ENCODE measurements around the gene OR5B2.
"Not testable (repeated sequence)": the region's sequence is repeated elsewhere in the genome, so short reads cannot be mapped to it uniquely, and the experiment has no call there.

Gene OR5B2

DNA sequence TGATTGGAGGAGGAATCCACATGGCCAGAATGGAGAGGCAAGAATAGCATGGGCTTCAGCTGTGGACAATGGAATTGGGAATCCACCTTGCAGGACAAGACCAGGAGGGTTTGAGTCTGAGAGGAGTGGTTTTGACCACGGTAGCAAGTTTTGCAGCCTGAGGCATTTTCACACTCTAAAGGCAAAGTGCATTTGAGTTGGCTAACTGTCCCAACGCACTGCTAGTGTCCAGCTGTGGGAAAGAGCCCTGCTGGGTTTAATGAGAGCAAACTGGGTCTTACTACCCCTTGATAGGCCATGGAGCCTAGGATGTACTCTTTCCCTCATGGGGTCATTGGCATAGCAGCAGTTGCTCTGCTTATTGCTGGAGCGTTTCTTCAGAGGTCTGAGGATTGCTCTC lies at the start of gene OR5B2:
Gene OR5B2 (minus strand): TSS at position 101 of the 400 bp plus-strand sequence. CDS start 4,860 bp downstream, outside the sequence.
- DNase-seq: no peak

DNA sequence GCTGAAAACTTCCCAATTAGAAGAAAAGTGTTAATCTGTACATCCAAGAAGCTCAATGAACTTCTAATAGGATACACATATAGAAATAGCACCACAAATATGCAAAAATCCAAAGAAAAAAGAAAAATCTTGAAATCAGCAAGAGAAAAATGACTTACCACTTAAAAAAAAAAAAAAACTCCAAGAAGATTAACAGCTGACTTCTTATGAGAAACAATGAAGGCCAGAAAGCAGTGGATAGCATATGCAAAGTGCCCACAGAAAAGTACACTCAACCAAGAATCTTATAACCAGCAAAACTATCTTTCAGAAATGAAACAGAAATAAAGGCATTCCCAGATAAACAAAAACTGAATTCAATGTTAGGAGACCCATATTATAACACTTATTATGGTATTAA lies 44.0 kb upstream of the OR5B2 start:
- no peak for DNase-seq

DNA sequence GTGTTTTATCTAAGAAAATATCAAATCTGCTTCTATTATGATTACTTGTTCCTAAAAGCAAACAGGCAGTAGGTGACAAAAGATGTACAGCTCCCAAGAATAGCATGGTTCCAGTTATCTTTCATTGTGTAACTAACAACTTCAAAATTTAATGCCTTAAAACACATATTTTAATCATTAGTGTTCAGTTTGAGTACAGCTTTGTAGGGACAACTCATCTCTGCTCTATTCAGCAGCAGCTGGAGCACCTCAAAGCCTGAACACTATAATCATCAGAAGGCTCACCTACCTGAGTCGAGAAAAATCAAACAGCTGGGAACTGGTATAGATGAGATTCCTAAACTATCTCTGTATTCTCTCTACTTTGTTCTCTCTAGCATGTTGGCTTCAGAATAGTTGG lies 38.4 kb upstream of the OR5B2 start:
- DNase-seq: no peak

DNA sequence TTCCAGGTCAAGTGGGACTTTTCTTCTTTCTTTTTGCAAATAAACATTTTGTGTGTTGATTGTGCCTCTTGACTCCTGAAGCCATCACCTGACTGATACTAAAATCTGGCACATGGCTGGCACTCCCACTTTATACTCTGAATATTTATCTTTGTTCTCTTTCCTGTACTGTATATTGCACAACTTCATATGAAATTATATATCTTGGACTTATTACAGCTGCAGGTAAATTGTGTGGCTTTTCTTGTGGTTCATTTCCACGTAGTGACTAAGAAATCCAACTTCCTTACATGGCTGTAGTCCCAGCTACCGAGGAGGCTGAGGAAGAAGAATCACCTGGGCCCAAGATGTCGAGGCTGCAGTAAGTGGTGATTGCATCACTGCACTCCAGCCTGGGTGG lies 37.8 kb upstream of the OR5B2 start:
- DNase-seq: no peak

DNA sequence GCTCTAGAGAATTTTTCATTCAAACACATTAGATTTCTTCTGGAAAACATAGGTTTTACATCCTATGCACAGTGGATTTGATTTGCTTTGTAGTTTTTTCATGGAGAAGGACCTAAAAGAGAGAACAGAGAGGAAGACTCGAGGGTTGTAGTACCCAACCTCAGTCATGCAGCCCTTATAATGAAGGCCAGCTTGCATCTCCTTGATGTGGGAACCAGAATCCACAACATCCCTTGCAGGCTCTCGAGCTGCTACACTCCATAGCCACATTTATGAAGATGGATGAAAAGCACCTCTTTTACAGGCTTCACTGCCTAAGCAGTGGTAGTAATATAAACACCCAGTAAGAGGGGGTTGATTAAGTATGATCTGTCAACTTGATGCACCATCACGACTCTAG lies 23.7 kb upstream of the OR5B2 start:
- no peak for DNase-seq

DNA sequence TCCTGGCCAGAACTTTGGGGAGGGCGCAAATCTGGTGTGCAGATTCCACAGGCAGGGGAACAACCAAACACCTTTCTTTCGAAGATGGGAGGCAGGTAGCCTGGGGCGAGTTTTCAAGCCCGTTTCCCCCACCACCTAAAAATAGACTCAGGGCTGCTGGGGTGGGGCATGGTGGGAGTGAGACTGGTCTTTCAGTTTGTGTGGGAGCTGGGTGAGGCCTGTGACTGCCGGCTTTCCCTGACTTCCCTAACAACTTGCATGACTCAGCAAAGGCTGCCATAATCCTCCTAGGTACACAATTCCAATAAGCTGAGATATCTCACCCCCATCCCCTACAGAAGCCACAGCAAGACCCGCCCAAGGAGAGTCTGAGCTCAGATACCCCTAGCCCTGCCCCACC lies 18.4 kb upstream of the OR5B2 start:
- no peak for DNase-seq

DNA sequence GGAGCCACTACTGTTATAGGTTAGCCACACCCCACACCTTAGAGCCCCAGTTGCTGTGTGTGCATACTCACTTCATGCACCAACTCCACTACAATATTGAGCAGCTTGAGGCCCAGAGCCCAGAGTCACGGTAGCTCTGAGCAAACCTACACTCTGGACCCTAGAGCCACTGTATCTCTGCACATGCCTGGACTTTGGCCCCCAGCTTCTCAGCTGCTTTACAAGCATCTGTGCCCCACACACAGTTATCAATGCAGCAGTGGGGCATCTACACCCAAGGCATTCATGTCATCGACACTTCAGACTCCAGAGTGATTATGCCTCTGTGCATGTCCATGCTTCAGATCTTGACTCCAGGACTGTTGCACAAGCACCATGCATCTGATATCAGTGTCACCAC lies 16.4 kb upstream of the OR5B2 start:
- DNase-seq: no peak

DNA sequence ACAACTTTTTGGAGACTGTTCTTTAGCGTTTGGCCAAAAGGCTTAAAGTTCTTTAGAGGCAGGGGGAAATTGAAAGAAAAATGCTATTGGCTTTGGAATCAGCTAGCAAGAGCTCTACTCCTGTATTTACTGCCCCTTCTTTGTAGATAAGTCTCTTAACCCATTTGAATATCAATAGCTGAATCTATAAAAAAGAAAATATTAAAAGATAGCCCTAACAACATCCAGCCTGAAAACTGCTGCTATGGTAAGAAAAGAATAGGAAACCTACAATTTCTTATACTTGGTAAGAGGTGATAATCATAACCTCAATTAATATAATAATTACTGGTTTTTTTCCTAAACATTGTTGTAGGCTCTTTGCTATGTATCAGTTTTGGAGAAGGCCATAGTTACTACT lies 14.2 kb upstream of the OR5B2 start, which contains the start of gene OR5B12:
Gene OR5B12 (minus strand): TSS at position 101 of the 400 bp plus-strand sequence. CDS start 2,085 bp downstream, outside the sequence.
- DNase-seq: no peak

DNA sequence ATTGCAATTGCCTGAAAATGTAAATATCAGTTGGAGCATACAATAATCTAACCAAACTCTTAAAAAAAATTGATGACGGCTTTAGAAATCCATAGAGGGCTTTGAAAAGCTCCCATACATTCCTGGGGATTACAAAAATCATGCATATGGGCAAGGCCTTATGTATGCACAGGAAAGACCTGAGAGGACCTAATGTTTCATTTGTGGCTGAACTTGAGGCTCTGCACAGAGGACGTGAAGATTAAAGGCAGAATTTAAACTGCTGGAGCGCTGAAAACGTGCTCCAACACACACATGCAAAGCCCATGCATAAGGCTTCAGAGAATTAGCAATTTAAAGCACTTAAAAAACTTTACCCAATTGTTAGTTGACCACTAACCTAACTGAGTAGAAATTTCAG lies 10.6 kb upstream of the OR5B2 start:
- DNase-seq: no peak

DNA sequence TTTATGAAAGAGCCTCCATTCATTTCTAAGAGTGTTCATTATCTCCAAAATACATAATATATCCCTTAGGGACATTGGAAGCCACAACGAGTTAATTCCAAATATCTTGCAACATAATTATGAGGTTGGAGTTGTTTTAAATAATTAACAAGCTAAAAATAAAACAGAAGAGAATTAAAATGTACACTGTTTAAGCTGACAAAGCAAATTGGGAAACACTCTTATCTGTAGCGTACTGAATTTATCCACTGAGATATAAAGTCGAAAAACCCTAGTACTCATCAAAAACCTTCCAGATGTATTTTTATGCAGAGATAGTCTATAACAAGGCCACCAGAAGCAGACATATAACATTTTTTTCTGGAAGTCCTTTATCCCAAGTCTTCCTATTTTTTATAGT lies 6.3 kb upstream of the OR5B2 start:
- no peak for DNase-seq

DNA sequence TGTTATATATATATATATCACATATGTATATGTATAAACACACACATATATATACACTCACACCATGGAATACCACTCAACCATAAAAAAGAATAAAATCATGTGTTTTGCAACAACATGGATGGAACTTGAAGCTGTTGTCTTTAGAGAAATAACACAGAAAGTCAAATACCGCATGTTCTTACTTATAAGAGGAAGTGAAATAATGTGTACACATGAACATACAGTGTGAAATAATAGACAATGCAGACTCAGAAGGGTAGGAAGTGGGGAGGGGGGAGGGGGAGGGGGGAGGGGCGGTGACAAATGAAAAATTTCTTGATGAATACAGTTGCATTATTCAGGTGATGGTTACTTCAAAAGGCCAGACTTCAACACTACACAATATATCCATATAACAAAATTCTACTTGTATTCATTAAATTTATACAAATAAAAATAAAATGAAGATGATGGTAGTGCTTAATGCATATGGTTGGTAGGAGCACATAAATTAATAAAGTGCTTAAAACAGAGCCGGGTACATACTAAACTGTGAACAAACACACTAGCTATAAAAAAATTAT lies 5.8 kb upstream of the OR5B2 start:
- DNase-seq: no peak

DNA sequence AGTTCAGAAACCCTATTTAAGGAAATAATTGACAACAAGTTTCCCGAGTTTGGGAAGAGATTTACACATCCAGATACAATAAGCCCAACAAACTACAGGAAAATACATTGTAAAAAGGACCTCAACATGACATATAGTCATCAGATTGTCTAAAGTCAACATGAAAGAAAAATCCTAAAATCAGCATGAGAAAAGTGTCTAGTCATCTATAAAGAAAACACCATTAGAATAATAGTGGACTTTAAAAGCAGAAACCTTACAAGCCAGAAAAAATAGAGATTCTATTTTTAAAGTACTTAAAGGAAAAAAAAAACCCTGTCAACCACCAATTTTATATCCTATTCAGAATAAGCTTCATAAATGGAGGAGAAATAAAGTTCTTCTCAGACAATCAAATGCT lies 1.4 kb upstream of the OR5B2 start:
- DNase-seq: no peak

DNA sequence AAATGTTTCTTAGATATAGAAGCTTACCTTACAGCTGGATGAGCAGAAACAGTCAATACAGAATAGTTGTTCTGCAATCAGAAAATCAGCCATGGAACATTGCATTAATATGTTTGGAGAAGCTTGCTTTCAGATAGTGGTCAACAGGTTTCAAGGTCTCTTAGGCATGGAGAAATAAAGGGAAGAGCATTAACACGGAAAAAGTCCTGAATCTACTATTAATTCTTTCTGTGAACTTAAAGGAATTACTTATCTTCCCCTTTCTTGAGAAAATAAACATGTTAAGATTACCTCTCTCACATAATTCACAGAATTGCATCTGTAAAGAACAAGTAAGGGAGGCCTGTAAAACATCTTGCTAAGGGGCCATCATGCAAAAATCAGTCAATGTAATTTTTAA lies 21.1 kb downstream of the OR5B2 start, which contains the start of gene OR5B3:
Gene OR5B3 (minus strand): TSS at position 101 of the 400 bp plus-strand sequence. CDS start 3,465 bp downstream, outside the sequence.
- DNase-seq: no peak

DNA sequence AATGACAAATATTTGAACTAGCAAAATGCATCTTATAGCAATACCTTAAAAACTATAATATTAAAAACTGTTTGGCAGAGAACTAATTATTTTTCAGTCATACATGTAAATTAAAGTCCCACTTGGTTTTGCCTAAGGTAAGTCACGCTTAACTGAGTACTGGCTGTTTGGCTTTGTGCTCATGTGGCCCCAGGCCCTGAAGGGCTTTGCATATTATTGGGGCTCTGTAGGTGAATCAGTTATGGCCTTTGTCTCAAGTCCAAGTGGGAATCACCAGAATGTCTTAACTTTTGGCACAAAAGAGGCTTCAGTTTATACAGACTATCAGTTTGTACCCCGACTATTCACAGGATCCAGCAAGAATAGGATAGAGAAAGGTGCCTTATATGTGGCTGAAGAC lies 28.3 kb downstream of the OR5B2 start:
- not testable (repeated sequence) for DNase-seq

DNA sequence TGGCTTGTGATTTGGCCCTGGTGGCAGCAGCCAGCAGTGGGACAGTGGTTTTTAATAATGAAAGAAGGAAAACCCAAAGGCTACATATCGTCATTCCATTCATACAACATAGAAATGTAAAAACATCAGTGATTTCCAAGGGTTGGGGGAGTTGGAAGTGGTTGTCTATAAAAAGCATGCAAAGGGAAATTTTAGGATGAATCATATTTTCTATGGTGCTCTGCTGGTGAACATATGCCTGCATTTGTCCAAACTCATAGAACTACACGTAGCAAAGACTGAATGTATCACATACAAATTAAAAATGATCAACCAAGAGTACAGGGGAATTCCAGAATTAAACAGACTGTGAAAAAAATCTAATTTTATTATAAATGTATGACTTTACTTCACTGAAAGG lies 32.3 kb downstream of the OR5B2 start:
- no peak for DNase-seq

DNA sequence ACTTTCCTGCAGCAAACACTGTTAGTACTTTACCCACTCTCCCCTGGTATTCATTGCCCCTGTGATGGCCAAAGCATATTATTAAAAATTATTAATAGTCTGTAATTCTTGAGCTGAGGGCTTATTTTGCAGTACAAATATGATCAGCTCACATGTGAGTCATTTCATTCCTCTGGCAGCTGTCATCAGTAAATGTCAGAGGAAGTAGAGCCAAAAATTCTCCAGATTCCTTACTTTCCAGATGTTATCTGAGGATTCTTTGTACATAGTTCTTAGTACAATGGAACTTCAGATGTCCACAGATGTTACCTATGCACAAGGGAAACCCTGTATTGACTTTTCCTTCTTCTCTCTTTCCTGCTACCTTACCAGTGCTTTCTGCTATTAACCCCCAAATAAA lies 33.7 kb downstream of the OR5B2 start:
- no peak for DNase-seq

DNA sequence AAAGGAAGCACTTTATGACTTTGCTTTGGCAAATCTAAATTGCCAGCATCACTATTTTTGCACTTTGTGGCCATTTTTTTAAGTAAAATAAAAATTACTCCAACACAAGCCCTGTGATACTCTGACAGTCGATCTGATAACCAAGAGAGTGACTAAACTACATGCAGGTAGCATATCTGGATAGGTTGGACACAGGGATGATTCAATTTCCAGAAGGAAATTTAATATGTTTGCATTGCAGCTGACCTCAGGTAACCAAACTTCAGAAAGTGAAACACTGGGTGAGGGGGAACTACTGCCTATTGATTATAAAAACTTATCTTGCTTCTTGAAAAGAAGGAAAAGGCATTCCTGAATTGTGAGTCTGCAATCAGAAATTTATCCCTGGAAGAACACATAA lies 35.2 kb downstream of the OR5B2 start:
- DNase-seq: no peak

DNA sequence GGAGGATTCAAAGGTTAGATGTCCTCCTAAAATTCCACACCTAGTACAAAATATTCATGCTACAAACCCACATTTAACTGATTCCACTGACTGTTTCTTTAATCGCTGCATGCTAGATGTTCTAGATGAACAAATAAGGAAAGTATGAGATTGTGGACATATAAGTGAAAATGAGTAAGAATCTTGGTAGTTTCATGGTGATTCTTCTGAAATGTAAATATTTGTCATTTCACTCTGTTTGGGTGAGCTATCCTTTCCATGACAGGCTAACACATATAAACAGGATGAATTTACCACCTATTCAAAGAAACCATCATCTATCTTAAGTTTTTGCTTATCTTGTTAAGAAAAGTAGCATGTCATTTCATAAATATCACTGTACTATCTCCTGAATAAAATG lies 36.0 kb downstream of the OR5B2 start:
- DNase-seq: no peak

DNA sequence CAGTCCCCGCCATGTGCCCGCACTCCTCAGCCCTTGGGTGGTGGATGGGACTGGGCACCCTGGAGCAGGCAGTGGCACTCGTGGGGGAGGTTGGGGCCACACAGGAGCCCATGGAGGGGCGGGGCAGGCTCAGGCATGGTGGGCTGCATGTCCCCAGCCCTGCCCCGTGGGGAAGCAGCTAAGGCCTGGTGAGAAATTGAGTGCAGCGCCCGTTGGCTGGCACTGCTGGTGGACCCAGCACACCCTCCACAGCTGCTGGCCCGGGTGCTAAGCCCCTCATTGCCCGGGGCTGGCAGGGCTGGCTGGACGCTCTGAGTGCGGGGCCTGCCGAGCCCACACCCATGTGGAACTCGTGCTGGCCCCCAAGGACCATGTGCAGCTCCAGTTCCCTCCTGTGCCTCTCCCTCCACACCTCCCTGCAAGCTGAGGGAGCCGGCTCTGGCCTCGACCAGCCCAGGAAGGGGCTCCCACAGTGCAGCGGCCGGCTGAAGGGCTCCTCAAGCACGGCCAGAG lies 37.3 kb downstream of the OR5B2 start:
- DNase-seq: no peak
